Small intestine (tissue), 7 donors: Measurements from ENCODE around the gene HS3ST5. TPM values are rescaled to one million over a fixed set of nuclear protein-coding genes. Genes with fewer than 3 reads are reported as not detected.

Experiments
- DNase-seq, 2 donors: peaks; one replicate each; pipeline versions ENCODE4 v3.0.0 to v3.0.0-alpha.2; 2013
- FAIRE-seq: peaks from 2 replicates; lab custom pipeline; 2012; peaks lifted over from hg19 to GRCh38; lab: Jason Lieb, UNC
- H3K27ac ChIP-seq, 3 donors: one replicate each; pipeline ENCODE4 v1.5.1; 2013; ENCODE audit warnings: low read length in 2 of 3, mild to moderate bottlenecking in 2 of 3, control low read depth in 1 of 3, inconsistent platforms in 1 of 3, low read depth in 1 of 3, moderate library complexity in 1 of 3
- H3K27me3 ChIP-seq, 3 donors: one replicate each; pipeline ENCODE4 v1.6.1; 2013; ENCODE audit warnings: low read length in 3 of 3, inconsistent platforms in 1 of 3; ENCODE audit not compliant: control insufficient read depth in 3 of 3, insufficient read depth in 3 of 3
- H3K36me3 ChIP-seq, 3 donors: one replicate each; pipeline ENCODE4 v1.6.1; 2013; ENCODE audit warnings: low read length in 3 of 3, inconsistent platforms in 1 of 3, low read depth in 1 of 3, mild to moderate bottlenecking in 1 of 3, moderate library complexity in 1 of 3; ENCODE audit not compliant: control insufficient read depth in 3 of 3, insufficient read depth in 2 of 3
- H3K4me1 ChIP-seq, 3 donors: one replicate each; pipeline ENCODE4 v1.6.1; 2013; ENCODE audit warnings: low read length in 2 of 3, inconsistent platforms in 1 of 3, low read depth in 1 of 3, mild to moderate bottlenecking in 1 of 3, moderate library complexity in 1 of 3; ENCODE audit not compliant: control insufficient read depth in 3 of 3, insufficient read depth in 2 of 3
- H3K4me3 ChIP-seq, 3 donors: one replicate each; pipeline ENCODE4 v1.5.1; 2013; ENCODE audit warnings: low read length in 3 of 3, control low read depth in 1 of 3, inconsistent platforms in 1 of 3, low read depth in 1 of 3, mild to moderate bottlenecking in 1 of 3, moderate library complexity in 1 of 3
- H3K9me3 ChIP-seq, 2 donors: one replicate each; pipeline ENCODE4 v1.6.1; 2013; ENCODE audit warnings: low read depth in 1 of 2, low read length in 1 of 2; ENCODE audit not compliant: control insufficient read depth in 2 of 2, insufficient read depth in 1 of 2
- WGBS, 3 donors: extraction: QIAGEN DNeasy Blood & Tissue Kit; methylation state at CpG; one replicate each; pipeline ENCODE4 v1.1.7; 2013; 5-methylcytosine and 5-hydroxymethylcytosine counted together
- polyA plus RNA-seq, 4 donors: library from polyadenylated mRNA; stranded (reverse) in 3 of 4; unstranded in 1 of 4; fragments of 200-250 nt in 3 of 4; fragments of 120-200 nt in 1 of 4; gene quantifications; one replicate each; pipeline versions ENCODE4 v1.2.1 to v1.2.3, GENCODE V29; 2013
- donor health status: healthy with polysubstance abuse.
- donor health status: control.
- donor health status: control.
- donor health status: Bipolar disorder and iron deficiency.
- donor health status: healthy.

HS3ST5 gene
- polyA plus RNA-seq, 4 donors = 0.46 to 0.92 TPM; not detected in 2

DNA sequence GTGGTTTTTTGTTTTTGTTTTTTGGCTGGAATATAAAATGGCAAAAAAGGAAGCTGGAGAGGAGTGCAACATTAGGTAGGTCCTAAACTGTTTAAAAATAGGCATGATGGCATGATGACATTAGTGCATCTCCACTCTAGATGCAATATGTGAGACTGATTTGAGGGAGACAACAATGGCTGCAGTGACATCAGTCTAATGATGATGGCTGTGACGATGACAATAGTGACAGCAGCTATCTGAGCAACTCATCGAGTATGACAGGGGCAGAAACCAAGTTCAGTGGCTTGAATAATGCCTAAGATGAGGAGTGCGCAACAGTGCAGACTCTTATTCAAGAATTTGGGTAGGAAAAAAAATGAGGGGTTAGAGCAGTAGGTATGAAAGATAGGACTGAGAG lies 82.0 kb downstream of the HS3ST5 start:
- no peak overlapping the region for H3K4me3 ChIP-seq
- no peaks in the 10 kb centered on the region for H3K9me3 ChIP-seq
- H3K27ac ChIP-seq = no peak overlapping the region
- H3K36me3 ChIP-seq = no peaks in the 10 kb centered on the region
- 83 to 86% (median 84%) methylated on average over 3 of the region's 3 CpGs for WGBS, 3 donors
- H3K27me3 ChIP-seq = no peaks in the 10 kb centered on the region
- FAIRE-seq (no peak), DNase-seq (no peak)
- no peaks in the 10 kb centered on the region for H3K4me1 ChIP-seq

DNA sequence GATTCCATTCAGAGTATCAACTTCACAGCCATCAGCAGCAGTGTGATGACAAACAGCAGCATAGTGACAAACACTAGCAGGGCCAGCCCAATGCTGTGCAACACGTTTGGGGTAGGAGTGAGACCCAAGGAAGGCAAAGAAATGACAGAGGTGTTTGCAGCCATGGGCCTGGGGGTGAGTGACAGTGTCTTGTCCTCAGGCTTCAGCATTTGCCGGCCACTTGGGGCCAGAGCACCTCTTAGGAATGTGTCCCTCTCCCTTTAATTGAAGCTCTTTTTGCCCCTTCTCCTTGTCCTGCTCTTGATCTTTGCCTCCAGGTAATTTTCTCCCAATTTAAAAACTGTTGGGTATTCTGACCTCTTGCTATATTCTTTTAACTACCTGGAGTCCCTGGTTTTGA lies 84.4 kb downstream of the HS3ST5 start:
- Histone ChIP-seq H3K4me3 (no peak overlapping the region), H3K36me3 (no peaks in the 10 kb centered on the region), H3K27ac (no peak overlapping the region), H3K4me1 (no peaks in the 10 kb centered on the region), H3K27me3 (no peaks in the 10 kb centered on the region), H3K9me3 (peaks cover 0 to 8% of the 10 kb centered on the region in 2 donors)
- DNase-seq (no peak), FAIRE-seq (no peak)
- 48 to 62% (median 53%) methylated on average over 2 of the region's 2 CpGs for WGBS, 3 donors

GRCh38 chr6:114253431-114253830 lies 89.4 kb downstream of the HS3ST5 start:
- peaks cover 0 to 8% of the 10 kb centered on the region in 2 donors for H3K9me3 ChIP-seq
- no peaks in the 10 kb centered on the region for H3K36me3 ChIP-seq
- 62 to 80% (median 70%) methylated on average over 3 of the region's 3 CpGs for WGBS, 3 donors
- H3K27me3 ChIP-seq = no peaks in the 10 kb centered on the region
- DNase-seq (no peak), FAIRE-seq (no peak)
- no peak overlapping the region for H3K4me3 ChIP-seq
- no peak overlapping the region for H3K27ac ChIP-seq
- H3K4me1 ChIP-seq = no peaks in the 10 kb centered on the region

DNA sequence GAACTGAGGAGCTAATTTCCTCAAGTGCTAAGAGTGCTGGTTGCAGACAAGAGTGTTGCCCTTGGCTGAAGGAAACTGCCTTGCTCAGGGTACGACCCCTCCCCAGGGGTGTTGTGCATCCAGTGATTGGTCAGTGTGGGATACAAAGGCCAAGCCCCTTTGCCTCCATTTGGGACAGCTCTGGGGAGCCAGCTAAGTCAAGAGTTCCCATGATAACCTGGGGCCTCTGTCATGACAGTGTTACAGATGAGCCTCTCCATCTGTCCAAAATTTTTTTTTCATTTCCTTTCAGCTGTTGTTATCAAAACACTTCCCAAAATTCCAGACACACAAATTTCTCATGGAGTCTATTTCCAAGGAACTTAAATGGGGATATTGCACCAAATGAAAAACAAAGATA lies 93.3 kb downstream of the HS3ST5 start:
- no peak overlapping the region for H3K4me3 ChIP-seq
- no peaks in the 10 kb centered on the region for H3K9me3 ChIP-seq
- no peaks in the 10 kb centered on the region for H3K27me3 ChIP-seq
- no peak overlapping the region for H3K27ac ChIP-seq
- 55 to 79% (median 76%) methylated on average over 1 of the region's 1 CpG for WGBS, 3 donors
- FAIRE-seq (no peak), DNase-seq (no peak)
- H3K4me1 ChIP-seq = no peaks in the 10 kb centered on the region
- H3K36me3 ChIP-seq = no peaks in the 10 kb centered on the region

- H3K27ac ChIP-seq = no peak overlapping the region
- FAIRE-seq (no peak), DNase-seq (no peak)
- H3K27me3 ChIP-seq = no peaks in the 10 kb centered on the region
- no peaks in the 10 kb centered on the region for H3K9me3 ChIP-seq
- H3K4me1 ChIP-seq = no peaks in the 10 kb centered on the region
- no peaks in the 10 kb centered on the region for H3K36me3 ChIP-seq
- H3K4me3 ChIP-seq = no peak overlapping the region
- whole genome bisulfite sequencing, 3 donors = 32 to 51% (median 39%) methylated on average over 2 of the region's 2 CpGs
Measured at GRCh38 chr6:114247101-114247500, 95.7 kb downstream of the HS3ST5 start.

GRCh38 chr6:114240796-114241195 lies 102.0 kb downstream of the HS3ST5 start:
- Histone ChIP-seq H3K9me3 (no peaks in the 10 kb centered on the region), H3K36me3 (no peaks in the 10 kb centered on the region), H3K27ac (no peak overlapping the region), H3K27me3 (no peaks in the 10 kb centered on the region), H3K4me1 (no peaks in the 10 kb centered on the region), H3K4me3 (no peak overlapping the region)
- no peak for DNase-seq
- FAIRE-seq = no peak
- 46 to 78% (median 55%) methylated on average over 3 of the region's 3 CpGs for WGBS, 3 donors

GRCh38 chr6:114228675-114229074 lies 114.1 kb downstream of the HS3ST5 start:
- H3K27ac ChIP-seq = no peak overlapping the region
- DNase-seq (no peak), FAIRE-seq (no peak)
- no peaks in the 10 kb centered on the region for H3K4me1 ChIP-seq
- no peaks in the 10 kb centered on the region for H3K27me3 ChIP-seq
- no peaks in the 10 kb centered on the region for H3K36me3 ChIP-seq
- WGBS, 3 donors = 90 to 96% (median 92%) methylated on average over 2 of the region's 2 CpGs
- H3K9me3 ChIP-seq = peaks cover 0 to 6% of the 10 kb centered on the region in 2 donors
- no peak overlapping the region for H3K4me3 ChIP-seq

- no peaks in the 10 kb centered on the region for H3K27me3 ChIP-seq
- DNase-seq (no peak), FAIRE-seq (no peak)
- no peak overlapping the region for H3K4me3 ChIP-seq
- H3K4me1 ChIP-seq = no peaks in the 10 kb centered on the region
- no peak overlapping the region for H3K27ac ChIP-seq
- H3K9me3 ChIP-seq = peaks cover 0 to 6% of the 10 kb centered on the region in 2 donors
- WGBS, 3 donors = 76 to 82% (median 77%) methylated on average over 2 of the region's 2 CpGs
- H3K36me3 ChIP-seq = no peaks in the 10 kb centered on the region
Measured at GRCh38 chr6:114227944-114228468, 114.8 kb downstream of the HS3ST5 start.

DNA sequence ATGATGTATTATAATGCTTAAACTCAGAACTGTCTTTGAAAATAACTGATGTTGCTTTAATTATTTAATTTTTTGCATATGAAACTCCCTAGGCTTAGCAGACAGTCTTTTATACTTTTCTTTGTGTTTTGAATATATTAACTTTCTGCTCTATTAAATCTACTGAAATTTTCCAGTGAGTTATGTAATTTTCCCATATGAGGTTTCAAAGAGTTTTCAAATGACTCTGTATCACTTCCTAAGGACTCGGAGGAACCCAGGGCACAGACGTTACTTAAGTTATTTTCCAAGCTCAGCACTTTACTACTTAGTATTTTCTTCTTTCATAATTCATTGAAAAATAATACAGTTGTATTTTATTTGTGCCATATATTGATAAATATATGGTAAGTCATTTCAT lies 122.6 kb downstream of the HS3ST5 start:
- Histone ChIP-seq H3K4me1 (no peaks in the 10 kb centered on the region), H3K36me3 (no peaks in the 10 kb centered on the region), H3K4me3 (no peak overlapping the region), H3K27ac (no peak overlapping the region), H3K9me3 (no peaks in the 10 kb centered on the region), H3K27me3 (no peaks in the 10 kb centered on the region)
- FAIRE-seq = peak; percentile 23
- no peak for DNase-seq
- WGBS, 3 donors = 76 to 87% (median 85%) methylated on average over 2 of the region's 2 CpGs
